T-helper 1 cell treated with Interleukin-12 subunit alpha and Interleukin-12 subunit beta and Interleukin-4 antibody, amounts not matched to agents 30 μg/mL and 1 μg/mL, for 36 hours (primary cell): ENCODE data around the gene ATP6V0C.

Experiments
- H3K27ac Mint-ChIP-seq: one replicate; pipeline ENCODE4 v1.8.0; 2021; ENCODE audit warnings: mild to moderate bottlenecking, mixed read lengths
- H3K27me3 Mint-ChIP-seq: one replicate; pipeline ENCODE4 v1.8.0; 2021; ENCODE audit warnings: low read depth, mixed read lengths
- H3K36me3 Mint-ChIP-seq: one replicate; pipeline ENCODE4 v1.8.0; 2021; ENCODE audit warnings: low read depth, mixed read lengths
- H3K4me1 Mint-ChIP-seq: one replicate; pipeline ENCODE4 v1.8.0; 2021; ENCODE audit warnings: low read depth, mixed read lengths
- H3K4me3 Mint-ChIP-seq: one replicate; pipeline ENCODE4 v1.8.0; 2021; ENCODE audit warnings: mild to moderate bottlenecking, moderate library complexity, mixed read lengths
- H3K9me3 Mint-ChIP-seq: one replicate; pipeline ENCODE4 v1.8.0; 2021; ENCODE audit warnings: mixed read lengths

ATP6V0C gene

DNA sequence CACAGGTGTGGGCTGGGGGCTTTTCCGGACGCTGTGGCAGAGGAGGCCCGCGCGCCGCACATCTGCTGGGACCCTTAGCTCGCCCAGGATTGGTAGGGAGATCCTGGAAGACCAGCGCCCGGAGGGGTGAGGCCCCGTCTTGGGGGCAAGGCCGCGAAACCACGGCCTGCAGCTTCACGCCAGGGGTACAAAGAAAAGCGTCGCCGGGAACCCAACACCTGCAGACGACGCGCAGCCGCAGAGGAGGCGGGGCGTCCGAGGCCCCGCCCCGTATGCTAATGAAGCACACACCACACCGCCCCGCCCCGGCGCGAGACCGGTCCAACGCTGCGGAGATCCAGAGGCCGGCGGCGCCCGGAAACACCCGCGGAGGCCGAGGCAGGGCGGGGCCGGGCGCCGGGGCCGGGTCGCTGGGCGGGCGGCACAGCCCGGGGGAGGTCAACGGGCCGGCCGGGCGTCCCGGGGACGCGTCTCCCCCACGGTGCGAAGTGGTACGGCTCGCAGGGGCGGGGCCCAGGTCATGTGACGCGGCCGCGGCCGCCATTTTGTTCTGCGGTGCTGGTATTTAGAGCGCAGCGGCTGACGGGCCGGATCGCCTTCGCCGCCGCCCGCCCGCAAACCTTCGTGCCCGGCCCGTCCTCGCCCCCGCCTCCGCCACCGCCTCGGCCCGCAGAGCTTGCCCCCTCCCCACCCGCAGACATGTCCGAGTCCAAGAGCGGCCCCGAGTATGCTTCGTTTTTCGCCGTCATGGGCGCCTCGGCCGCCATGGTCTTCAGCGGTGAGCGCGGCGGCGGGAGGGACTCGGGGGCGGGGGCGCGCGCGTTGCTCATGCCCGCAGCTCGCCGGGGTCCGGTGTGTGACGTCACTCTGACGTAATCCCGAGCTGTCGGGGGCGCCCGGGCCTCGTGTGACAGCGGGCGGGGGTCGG, at the start of gene ATP6V0C:
ATP6V0C (plus strand) TSS at position 548 of the 928 bp plus-strand sequence; CDS start at position 700, 152 bp downstream.
- H3K36me3 Mint-ChIP-seq = peaks cover 7% of the 10 kb centered on the region
- H3K9me3 Mint-ChIP-seq = no peaks in the 10 kb centered on the region
- peak within 1 kb of the TSS; percentile 87 for H3K4me3 Mint-ChIP-seq
- H3K27me3 Mint-ChIP-seq = peaks cover 4% of the 10 kb centered on the region
- peaks cover 40% of the 10 kb centered on the region for H3K4me1 Mint-ChIP-seq
- H3K27ac Mint-ChIP-seq = peak within 1 kb of the TSS; percentile 91

DNA sequence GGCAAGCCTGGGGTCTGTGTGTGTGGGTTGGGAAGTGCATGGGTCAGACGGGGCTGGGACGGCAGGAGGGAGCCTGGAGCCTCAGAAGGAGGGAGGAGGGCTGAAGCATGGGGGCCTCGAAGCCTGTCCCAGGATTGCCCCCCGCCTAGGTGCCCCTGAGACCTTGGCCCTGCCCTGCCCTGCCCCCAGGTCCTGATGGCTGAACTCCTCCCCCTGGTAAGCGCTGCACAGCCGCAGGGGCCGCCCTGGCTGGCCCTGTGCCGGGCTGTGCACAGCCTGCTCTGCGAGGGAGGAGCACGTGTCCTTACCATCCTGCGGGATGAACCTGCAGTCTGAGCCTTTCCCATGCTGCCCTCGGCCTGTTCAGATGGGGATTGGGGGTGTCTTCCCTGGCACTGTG, 49.4 kb upstream of the ATP6V0C start:
- Mint-ChIP-seq H3K27ac (no peak overlapping the region), H3K4me3 (no peak overlapping the region), H3K4me1 (peaks cover 5% of the 10 kb centered on the region), H3K27me3 (peaks cover 10% of the 10 kb centered on the region), H3K9me3 (no peaks in the 10 kb centered on the region), H3K36me3 (peaks cover 3% of the 10 kb centered on the region)

DNA sequence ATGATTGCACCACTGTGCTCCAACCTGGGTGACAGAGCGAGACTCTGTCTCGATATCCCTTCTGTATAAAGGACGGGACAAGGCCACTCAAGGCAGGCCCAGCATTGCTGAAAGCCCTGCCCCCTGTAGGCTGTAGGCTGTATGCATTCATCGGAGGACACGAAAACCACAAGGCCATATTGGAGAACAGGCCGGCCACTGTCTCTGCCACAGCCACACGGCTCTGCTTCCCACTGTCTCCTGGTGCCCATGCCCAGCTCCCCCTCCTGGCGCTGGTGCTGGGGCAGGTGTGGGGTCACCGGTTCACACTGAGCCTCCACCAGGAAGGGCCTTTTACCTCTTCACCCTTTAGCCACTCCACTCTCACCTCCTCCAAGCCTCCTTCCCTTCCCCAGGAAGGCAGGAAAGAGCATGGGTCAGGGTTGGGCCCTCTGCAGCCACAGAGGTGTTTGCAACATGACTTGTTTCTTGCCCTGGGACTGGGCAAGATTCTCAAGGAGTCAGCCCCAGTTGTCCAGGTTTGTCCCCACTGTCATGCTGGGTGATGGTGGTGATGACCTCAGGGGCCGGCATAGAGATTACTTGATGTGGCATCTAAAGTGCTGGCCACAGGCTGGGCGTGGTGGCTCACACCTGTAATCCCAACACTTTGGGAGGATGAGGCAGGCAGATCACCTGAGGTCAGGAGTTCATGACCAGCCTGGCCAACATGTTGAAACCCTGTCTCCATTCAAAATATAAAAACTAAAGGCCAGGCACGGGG, 47.9 kb upstream of the ATP6V0C start:
- no peaks in the 10 kb centered on the region for H3K4me1 Mint-ChIP-seq
- no peaks in the 10 kb centered on the region for H3K9me3 Mint-ChIP-seq
- H3K4me3 Mint-ChIP-seq = no peak overlapping the region
- no peaks in the 10 kb centered on the region for H3K36me3 Mint-ChIP-seq
- H3K27ac Mint-ChIP-seq = no peak overlapping the region
- H3K27me3 Mint-ChIP-seq = peaks cover 23% of the 10 kb centered on the region

DNA sequence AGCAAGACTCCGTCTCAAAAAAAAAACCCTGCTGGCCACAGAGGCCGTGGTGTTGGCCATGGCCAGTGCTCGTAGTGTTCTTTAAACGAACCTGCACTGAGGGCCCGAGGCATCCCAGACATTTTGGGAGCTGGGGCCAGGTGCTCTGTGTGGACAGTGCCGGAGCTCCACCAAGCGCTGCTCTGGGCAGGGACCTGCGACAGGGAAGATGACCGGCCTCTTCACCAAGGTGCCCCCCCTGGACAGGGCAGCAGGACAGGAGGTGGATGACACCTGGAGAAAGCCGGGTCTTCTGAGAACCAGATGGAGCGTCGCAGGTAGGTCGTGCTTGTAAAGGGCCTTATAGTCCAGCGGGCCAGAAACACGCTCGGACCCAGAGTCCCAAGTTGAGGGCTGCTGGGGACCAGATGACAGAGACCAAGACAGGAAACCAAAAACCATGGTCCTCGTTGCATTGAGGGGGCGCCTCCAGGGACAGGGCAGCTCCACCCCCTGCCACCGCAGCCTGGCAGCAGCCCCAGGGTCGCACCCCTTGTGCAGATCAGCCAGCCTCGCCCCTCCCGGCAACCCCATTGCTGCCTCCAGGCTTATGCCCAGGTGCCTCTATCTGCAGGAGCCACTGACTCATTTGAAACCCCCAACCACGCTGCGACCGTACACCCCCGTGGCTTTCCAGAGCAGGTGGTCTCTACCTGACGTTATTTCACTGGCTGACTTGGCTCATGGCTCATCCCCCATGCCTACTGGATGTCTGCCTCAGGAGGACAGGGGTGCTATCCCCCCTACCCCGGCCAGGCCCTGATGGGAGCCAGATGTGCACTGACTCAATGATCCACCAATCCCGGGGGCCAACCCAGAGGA, 46.9 kb upstream of the ATP6V0C start:
- Mint-ChIP-seq H3K4me3 (no peak overlapping the region), H3K4me1 (no peaks in the 10 kb centered on the region)

DNA sequence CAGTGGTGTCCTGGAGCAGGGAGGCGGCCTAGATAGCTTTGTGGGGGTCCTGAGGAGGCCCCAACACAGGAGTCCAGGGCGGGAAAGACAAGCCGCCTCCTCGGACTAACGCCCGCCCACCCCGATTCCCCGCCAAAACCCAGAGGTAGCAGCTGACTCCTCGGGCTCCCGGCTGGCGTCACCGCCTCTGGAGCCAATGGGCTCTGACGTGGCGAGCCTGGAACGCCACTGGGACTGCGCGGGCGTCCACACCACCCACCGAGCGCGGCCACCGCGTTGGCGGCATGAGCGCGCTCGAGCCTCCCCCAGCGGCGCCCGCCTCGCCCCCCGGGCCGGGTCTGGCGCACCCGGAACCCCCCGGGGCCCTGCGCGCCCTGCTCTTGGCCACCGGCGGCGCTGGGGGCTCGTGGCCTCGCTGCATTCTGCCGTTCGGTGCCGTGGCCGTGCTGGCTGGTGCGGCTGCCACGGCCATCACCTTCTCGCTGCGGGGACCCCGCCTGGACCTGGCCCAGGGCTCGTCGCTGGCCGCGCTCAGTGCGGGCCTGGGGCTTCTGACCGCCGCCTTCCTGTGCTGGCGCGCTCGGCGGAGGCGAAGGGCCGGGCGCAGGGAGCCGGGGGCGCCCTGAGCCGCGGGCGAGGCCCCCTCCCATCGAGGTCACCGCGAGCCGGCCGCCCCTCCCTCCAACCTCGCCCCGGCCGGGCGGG, 46.1 kb upstream of the ATP6V0C start:
- no peaks in the 10 kb centered on the region for H3K9me3 Mint-ChIP-seq
- H3K27ac Mint-ChIP-seq = no peak overlapping the region
- H3K36me3 Mint-ChIP-seq = no peaks in the 10 kb centered on the region
- no peaks in the 10 kb centered on the region for H3K4me1 Mint-ChIP-seq
- H3K4me3 Mint-ChIP-seq = no peak overlapping the region
- peaks cover 24% of the 10 kb centered on the region for H3K27me3 Mint-ChIP-seq

More for the DNA sequence above, 46.9 kb upstream of the ATP6V0C start:
- no peaks in the 10 kb centered on the region for H3K9me3 Mint-ChIP-seq
- no peak overlapping the region for H3K27ac Mint-ChIP-seq
- H3K36me3 Mint-ChIP-seq = no peaks in the 10 kb centered on the region
- peaks cover 23% of the 10 kb centered on the region for H3K27me3 Mint-ChIP-seq

DNA sequence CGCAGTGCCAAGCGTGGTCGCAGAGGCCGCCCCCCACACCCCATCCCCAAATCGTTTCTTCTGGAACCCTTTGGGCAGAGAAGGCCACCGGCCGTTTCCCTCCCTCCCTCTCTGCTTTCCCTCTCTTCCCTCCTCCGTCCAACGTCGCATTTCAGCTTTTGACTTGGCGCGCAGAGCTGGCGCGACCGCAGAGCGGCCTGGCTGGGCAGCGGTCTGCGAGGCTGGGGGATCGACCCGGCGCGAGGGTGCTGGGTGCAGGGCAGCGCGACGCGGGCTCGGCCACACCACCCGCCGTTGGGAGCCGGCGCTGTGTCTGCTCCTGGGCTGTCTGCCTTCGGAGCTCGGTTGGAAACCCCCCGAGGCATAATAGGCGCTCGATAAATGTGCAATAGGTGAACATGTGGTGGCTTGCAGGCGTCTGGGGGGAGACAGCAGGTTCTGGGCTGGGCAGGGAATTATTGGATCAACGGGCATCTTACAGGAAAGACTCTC, 45.5 kb upstream of the ATP6V0C start:
- Mint-ChIP-seq H3K4me3 (peak overlapping the region; percentile 40), H3K27ac (no peak overlapping the region), H3K9me3 (no peaks in the 10 kb centered on the region), H3K4me1 (peaks cover 4% of the 10 kb centered on the region), H3K27me3 (peaks cover 30% of the 10 kb centered on the region), H3K36me3 (no peaks in the 10 kb centered on the region)

DNA sequence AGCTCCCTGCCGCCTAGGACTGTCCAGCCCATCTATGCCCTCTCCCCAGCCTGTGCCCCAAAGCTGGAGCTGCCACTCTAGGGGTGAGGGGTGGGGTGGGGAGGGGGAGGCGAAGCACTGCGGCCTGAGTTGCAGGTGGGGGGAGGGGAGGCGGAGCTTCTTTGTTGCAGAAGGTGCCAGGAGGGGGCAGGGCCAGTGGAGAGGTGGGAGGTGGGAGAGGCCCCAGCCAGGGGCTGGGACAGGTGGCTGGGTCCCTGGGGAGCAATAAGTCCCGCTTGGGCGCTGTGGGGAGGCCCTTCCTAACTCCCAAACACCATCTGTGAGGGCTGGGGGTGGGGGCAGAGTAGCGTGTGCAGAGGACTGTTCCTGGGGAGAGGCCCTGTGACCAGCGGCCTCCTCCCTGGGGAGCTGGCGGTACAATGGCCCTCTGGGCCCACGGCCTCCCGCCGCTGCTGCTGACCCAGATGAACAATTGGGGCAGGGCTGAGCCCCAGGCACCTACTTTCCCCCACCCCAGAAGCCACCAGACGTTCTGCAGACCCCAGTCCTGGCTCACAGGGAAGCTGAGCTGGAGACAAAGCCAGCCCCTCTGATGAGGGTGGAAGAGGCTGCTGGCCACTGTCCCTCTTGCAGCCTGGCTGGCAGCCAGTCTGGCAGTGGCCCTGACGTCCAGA, 44.9 kb upstream of the ATP6V0C start:
- Mint-ChIP-seq H3K4me3 (no peak overlapping the region), H3K36me3 (no peaks in the 10 kb centered on the region), H3K27me3 (peaks cover 32% of the 10 kb centered on the region), H3K9me3 (no peaks in the 10 kb centered on the region), H3K4me1 (peaks cover 5% of the 10 kb centered on the region), H3K27ac (no peak overlapping the region)

DNA sequence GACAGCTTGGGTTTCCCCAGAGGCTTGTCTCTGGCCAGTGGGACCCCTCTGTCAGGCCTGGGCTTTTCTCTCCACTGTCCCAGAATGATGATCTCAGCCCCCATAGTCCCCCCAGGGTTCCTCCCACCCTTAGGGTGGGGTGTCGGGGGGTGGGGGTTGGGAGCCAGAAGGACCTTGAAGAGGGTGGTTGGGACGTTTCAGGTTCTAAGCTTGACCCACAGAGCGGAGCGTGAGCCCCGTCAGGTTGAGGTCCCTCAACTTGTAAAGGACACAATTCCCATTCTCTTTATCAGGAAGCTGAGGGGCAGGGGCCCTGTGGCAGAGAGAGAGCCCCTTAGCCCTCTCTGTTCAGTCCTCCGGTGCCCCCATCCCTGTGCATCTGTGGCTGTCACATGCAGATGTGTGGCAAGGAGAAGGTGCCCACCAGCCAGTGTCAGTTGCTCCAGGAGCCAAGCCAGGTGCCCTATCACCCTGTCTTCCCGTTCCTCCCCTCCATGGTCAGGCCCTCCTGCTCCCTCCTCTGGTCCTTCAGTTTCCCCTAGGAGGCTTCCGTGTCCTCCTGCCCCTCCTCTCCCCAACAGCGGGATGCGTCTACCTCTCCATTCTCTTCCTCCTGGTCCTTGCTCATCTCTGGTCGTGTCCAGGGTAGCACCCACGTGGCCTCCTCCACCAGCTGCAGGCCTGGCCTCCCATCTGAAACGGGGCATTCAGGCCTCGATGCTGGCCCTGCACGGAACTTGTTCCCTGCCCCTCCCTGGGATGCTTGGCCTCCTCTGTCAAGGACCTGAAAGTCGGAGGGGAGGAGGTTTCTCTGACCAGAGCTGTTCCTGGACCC, 44.1 kb upstream of the ATP6V0C start:
- Mint-ChIP-seq H3K4me3 (no peak overlapping the region), H3K27me3 (peaks cover 32% of the 10 kb centered on the region), H3K27ac (no peak overlapping the region), H3K4me1 (peaks cover 5% of the 10 kb centered on the region), H3K36me3 (no peaks in the 10 kb centered on the region), H3K9me3 (no peaks in the 10 kb centered on the region)

DNA sequence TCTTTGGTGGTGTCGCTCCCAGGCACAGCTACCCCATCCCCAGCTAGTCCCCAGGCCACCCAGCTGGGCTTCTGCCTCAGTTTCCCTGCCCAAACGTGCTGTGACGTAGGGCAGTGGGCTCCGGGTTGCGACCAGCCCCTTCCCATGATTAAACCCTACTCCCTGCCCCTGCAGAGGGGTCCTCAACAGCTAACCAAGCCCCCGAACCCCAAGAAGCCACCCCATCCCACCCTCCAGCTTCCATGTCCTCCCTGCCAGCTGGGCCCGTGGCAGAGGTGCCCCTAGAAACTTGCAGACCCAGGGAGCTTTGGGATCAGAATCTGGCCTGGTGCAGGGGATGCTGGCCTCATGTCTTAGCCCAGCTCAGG, 43.5 kb upstream of the ATP6V0C start:
- H3K9me3 Mint-ChIP-seq = no peaks in the 10 kb centered on the region
- no peak overlapping the region for H3K4me3 Mint-ChIP-seq
- peaks cover 32% of the 10 kb centered on the region for H3K27me3 Mint-ChIP-seq
- no peaks in the 10 kb centered on the region for H3K36me3 Mint-ChIP-seq
- no peak overlapping the region for H3K27ac Mint-ChIP-seq
- peaks cover 5% of the 10 kb centered on the region for H3K4me1 Mint-ChIP-seq

DNA sequence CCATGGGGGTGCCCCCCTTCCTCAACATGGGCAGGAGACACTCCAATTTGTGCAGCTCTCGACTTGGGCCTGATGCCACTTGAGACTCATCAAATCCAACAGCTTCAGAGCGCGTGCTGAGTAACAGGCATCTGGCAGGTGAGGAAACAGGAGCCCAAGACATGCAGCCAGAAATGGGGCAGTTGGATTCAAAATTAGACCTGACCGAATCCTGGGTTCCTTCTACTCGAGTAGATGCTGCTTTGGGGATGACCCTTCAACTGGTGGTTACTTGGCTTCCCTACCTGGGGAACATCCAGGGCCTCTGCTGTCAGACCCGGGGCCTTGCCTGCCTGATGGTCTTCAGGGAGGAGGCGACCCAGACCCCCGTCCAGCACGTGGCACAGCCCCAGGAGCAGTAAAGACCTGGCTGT, 43.1 kb upstream of the ATP6V0C start:
- no peaks in the 10 kb centered on the region for H3K36me3 Mint-ChIP-seq
- no peaks in the 10 kb centered on the region for H3K9me3 Mint-ChIP-seq
- H3K27ac Mint-ChIP-seq = no peak overlapping the region
- peaks cover 32% of the 10 kb centered on the region for H3K27me3 Mint-ChIP-seq
- peaks cover 5% of the 10 kb centered on the region for H3K4me1 Mint-ChIP-seq
- H3K4me3 Mint-ChIP-seq = no peak overlapping the region

DNA sequence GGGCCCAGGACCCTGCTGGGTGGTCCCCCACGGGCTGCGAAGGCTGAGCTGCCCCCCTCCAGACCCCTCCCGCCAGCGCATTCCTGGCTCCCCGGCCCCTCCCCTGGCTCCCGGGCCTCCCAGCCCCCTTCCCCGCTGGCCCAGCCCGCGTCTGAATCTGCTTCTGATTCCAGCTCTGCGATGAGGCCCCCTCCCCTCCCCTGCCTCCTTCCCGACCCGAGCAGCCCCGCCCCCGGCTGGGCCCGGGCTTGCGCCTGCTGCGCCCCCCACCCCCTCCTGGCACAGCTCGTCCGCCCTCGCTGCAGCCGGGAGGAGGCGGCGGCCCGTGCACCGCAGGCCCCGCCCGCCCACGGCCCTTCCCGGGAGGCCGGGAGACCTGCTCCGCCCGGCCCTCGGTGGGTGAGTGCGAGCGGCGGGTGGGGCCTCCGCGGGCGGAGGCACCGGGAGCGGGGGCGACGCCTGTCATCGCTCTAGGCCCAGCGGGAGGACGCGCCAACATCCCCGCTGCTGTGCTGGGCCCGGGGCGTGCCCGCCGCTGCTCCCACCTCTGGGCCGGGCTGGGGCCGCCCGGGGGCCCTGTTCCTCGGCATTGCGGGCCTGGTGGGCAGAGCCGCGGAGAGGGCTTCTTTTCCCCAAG, 42.6 kb upstream of the ATP6V0C start, which contains the start of gene NTN3:
NTN3 (plus strand) TSS at position 282 of the 637 bp plus-strand sequence. CDS start 405 bp downstream, outside the sequence.
- H3K9me3 Mint-ChIP-seq = no peaks in the 10 kb centered on the region
- peaks cover 7% of the 10 kb centered on the region for H3K4me1 Mint-ChIP-seq
- H3K4me3 Mint-ChIP-seq = no peak within 1 kb of the TSS
- no peak within 1 kb of the TSS for H3K27ac Mint-ChIP-seq
- H3K36me3 Mint-ChIP-seq = no peaks in the 10 kb centered on the region
- H3K27me3 Mint-ChIP-seq = peaks cover 35% of the 10 kb centered on the region
